WI38 (cell line): ENCODE measurements around the gene EFCAB5.
"Not testable (repeated sequence)": the region's sequence is repeated elsewhere in the genome, so short reads cannot be mapped to it uniquely, and the experiment has no call there.

Source experiments
- H3K4me3 ChIP-seq: 2 replicates; pipeline ENCODE4 v1.5.1; 2011; ENCODE audit warnings: low read depth, mild to moderate bottlenecking, control low read depth, low read length
- CTCF ChIP-seq: IDR thresholded peaks from 2 replicates; pipeline ENCODE4 v1.5.1; 2012; ENCODE audit warnings: low read depth, mild to moderate bottlenecking, control low read depth, low read length

EFCAB5 gene

GRCh38 chr17:30021708-30022317 lies 80.4 kb downstream of the EFCAB5 start:
- peak; percentile 74; the same call in 1 of the 2 replicates for TF ChIP-seq CTCF

GRCh38 chr17:30025325-30025724 lies 83.9 kb downstream of the EFCAB5 start:
- H3K4me3 ChIP-seq: not testable (repeated sequence)

More at GRCh38 chr17:30021708-30022317, 80.4 kb downstream of the EFCAB5 start:
- no peak overlapping the region for H3K4me3 ChIP-seq

- H3K4me3 ChIP-seq: no peak overlapping the region
- no peak for TF ChIP-seq CTCF
Measured at GRCh38 chr17:30027676-30028075, 86.2 kb downstream of the EFCAB5 start.

- H3K4me3 ChIP-seq: no peak overlapping the region
- no peak for TF ChIP-seq CTCF
Measured at GRCh38 chr17:30031214-30031869, 89.9 kb downstream of the EFCAB5 start.

- no peak for TF ChIP-seq CTCF
- H3K4me3 ChIP-seq: no peak overlapping the region
Measured at GRCh38 chr17:30035369-30035768, 93.9 kb downstream of the EFCAB5 start.

- not testable (repeated sequence) for H3K4me3 ChIP-seq
Measured at GRCh38 chr17:30040719-30041518, 99.5 kb downstream of the EFCAB5 start.

GRCh38 chr17:30041551-30041950 lies 100.1 kb downstream of the EFCAB5 start:
- no peak overlapping the region for H3K4me3 ChIP-seq
- no peak for TF ChIP-seq CTCF

- no peak overlapping the region for H3K4me3 ChIP-seq
- no peak for TF ChIP-seq CTCF
Measured at GRCh38 chr17:30062372-30062771, 120.9 kb downstream of the EFCAB5 start.
